H1 (cell line): Measurements from ENCODE around the gene ZNF334. TPM values are rescaled to one million over a fixed set of nuclear protein-coding genes. Genes with fewer than 3 reads are reported as not detected.

ENCODE experiments used
- CTCF ChIA-PET: fragments of 300-600 bp; sonication (Branson Sonifier 250); formaldehyde crosslinking; loops from one replicate; lab custom pipeline; 2021; ENCODE audit not compliant: partially characterized antibody; lab: Charles Lee
- POLR2A ChIA-PET: fragments of 300-600 bp; sonication (Branson Sonifier 250); formaldehyde crosslinking; loops from one replicate; lab custom pipeline; 2021; ENCODE audit warnings: inconsistent platforms; ENCODE audit not compliant: partially characterized antibody; lab: Charles Lee
- DNase-seq, 2 experiments: peaks; one replicate each; pipeline versions ENCODE4 v3.0.0 to v3.0.0-alpha.2; 2010 to 2022; ENCODE audit warnings: low spot score in 2 of 2, low read depth in 1 of 2, mixed read lengths in 1 of 2
- FAIRE-seq: peaks from 2 replicates; lab custom pipeline; 2011; peaks lifted over from hg19 to GRCh38; lab: Jason Lieb, UNC
- H2AFZ ChIP-seq: 2 replicates; pipeline ENCODE4 v1.8.1; 2012; ENCODE audit warnings: low read length, inconsistent platforms
- H2AK5ac ChIP-seq: 2 replicates; pipeline ENCODE4 v1.6.1; 2013; ENCODE audit warnings: low read depth, low read length
- H2BK120ac ChIP-seq: replicated peaks from 2 replicates; pipeline ENCODE3; 2013; ENCODE audit warnings: low read depth, low read length, inconsistent platforms
- H2BK12ac ChIP-seq: 2 replicates; pipeline ENCODE4 v1.6.1; 2013; ENCODE audit warnings: low read depth, low read length
- H2BK15ac ChIP-seq: 2 replicates; pipeline ENCODE4 v1.6.1; 2013; ENCODE audit warnings: low read length
- H2BK20ac ChIP-seq: 2 replicates; pipeline ENCODE4 v1.6.1; 2013; ENCODE audit warnings: low read length
- H2BK5ac ChIP-seq: 2 replicates; pipeline ENCODE4 v1.6.1; 2013; ENCODE audit warnings: low read depth, low read length
- H3K14ac ChIP-seq: 2 replicates; pipeline ENCODE4 v1.6.1; 2013; ENCODE audit warnings: inconsistent platforms; ENCODE audit not compliant: insufficient read length
- H3K18ac ChIP-seq: 2 replicates; pipeline ENCODE4 v1.6.1; 2013; ENCODE audit warnings: low read length; ENCODE audit errors: extremely low read depth
- H3K23ac ChIP-seq: 2 replicates; pipeline ENCODE4 v1.6.1; 2013; ENCODE audit warnings: inconsistent platforms; ENCODE audit not compliant: insufficient read length
- H3K23me2 ChIP-seq: 2 replicates; pipeline ENCODE4 v1.6.1; 2013; ENCODE audit warnings: low read depth, low read length
- H3K27ac ChIP-seq: 2 replicates; pipeline ENCODE4 v1.6.1; 2011; ENCODE audit warnings: low read depth, low read length, inconsistent platforms
- H3K27me3 ChIP-seq, 4 experiments: replicated peaks in 1 of 4; 1 replicate in 1 of 4; 2 replicates in 3 of 4; pipeline versions ENCODE4 v1.6.1 to v1.8.1; 2011 to 2013; ENCODE audit warnings: low read length in 3 of 4, mild to moderate bottlenecking in 3 of 4, inconsistent platforms in 2 of 4, mixed read lengths in 2 of 4, moderate library complexity in 1 of 4; ENCODE audit not compliant: control insufficient read depth in 3 of 4, insufficient read depth in 3 of 4; ENCODE audit errors: extremely low read depth in 1 of 4
- H3K36me3 ChIP-seq, 4 experiments: 2 replicates each; pipeline versions ENCODE4 v1.6.1 to v1.8.1; 2011 to 2013; ENCODE audit warnings: mild to moderate bottlenecking in 4 of 4, low read length in 3 of 4, moderate library complexity in 2 of 4, control low read depth in 1 of 4, inconsistent platforms in 1 of 4; ENCODE audit not compliant: insufficient read depth in 4 of 4, control insufficient read depth in 2 of 4
- H3K4ac ChIP-seq: replicated peaks from 2 replicates; pipeline ENCODE3; 2013; ENCODE audit warnings: low read length, low read depth, mixed read lengths, inconsistent platforms; ENCODE audit not compliant: insufficient read length
- H3K4me1 ChIP-seq, 4 experiments: replicated peaks in 1 of 4; 1 replicate in 1 of 4; 2 replicates in 3 of 4; pipeline versions ENCODE4 v1.6.1 to v1.8.1; 2011 to 2013; ENCODE audit warnings: low read length in 3 of 4, inconsistent platforms in 2 of 4, mixed read lengths in 1 of 4; ENCODE audit not compliant: insufficient read depth in 4 of 4, control insufficient read depth in 3 of 4
- H3K4me2 ChIP-seq, 2 experiments: 2 replicates each; pipeline versions ENCODE4 v1.6.1 to v1.8.1; 2011 to 2013; ENCODE audit warnings: low read depth in 2 of 2, low read length in 2 of 2, control low read depth in 1 of 2, inconsistent platforms in 1 of 2, mild to moderate bottlenecking in 1 of 2; ENCODE audit not compliant: insufficient read depth in 1 of 2
- H3K4me3 ChIP-seq, 4 experiments: fragments of 200-600, 300-600 bp in 1 of 4; sonication (generic), shearing (Covaris generic), sonication (Bioruptor Twin) in 1 of 4; 2 replicates each; pipeline versions ENCODE4 v1.5.1 to v1.8.1; 2011 to 2016; ENCODE audit warnings: low read length in 4 of 4, low read depth in 3 of 4, control low read depth in 2 of 4, inconsistent platforms in 2 of 4, mild to moderate bottlenecking in 2 of 4, mixed read lengths in 1 of 4, moderate library complexity in 1 of 4; ENCODE audit not compliant: insufficient read depth in 2 of 4; ENCODE audit errors: extremely low read depth in 1 of 4
- H3K56ac ChIP-seq: replicated peaks from 2 replicates; pipeline ENCODE3; 2013; ENCODE audit warnings: low read depth, mild to moderate bottlenecking, mixed read lengths, low read length, inconsistent platforms; ENCODE audit not compliant: insufficient read length
- H3K79me1 ChIP-seq: 2 replicates; pipeline ENCODE4 v1.6.1; 2013; ENCODE audit warnings: low read depth, low read length, control low read depth
- H3K79me2 ChIP-seq, 2 experiments: 2 replicates each; pipeline versions ENCODE4 v1.6.1 to v1.8.1; 2012 to 2013; ENCODE audit warnings: low read length in 2 of 2, mild to moderate bottlenecking in 2 of 2, inconsistent platforms in 1 of 2; ENCODE audit not compliant: insufficient read depth in 2 of 2, control insufficient read depth in 1 of 2
- H3K9ac ChIP-seq, 4 experiments: replicated peaks in 1 of 4; 1 replicate in 1 of 4; 2 replicates in 3 of 4; pipeline versions ENCODE4 v1.6.1 to v1.8.1; 2011 to 2013; ENCODE audit warnings: low read depth in 3 of 4, low read length in 3 of 4, control low read depth in 2 of 4, mild to moderate bottlenecking in 2 of 4, moderate library complexity in 2 of 4, inconsistent platforms in 1 of 4; ENCODE audit errors: extremely low read depth in 1 of 4
- H3K9me3 ChIP-seq, 2 experiments: 2 replicates each; pipeline versions ENCODE4 v1.6.1 to v1.8.1; 2012 to 2013; ENCODE audit warnings: mild to moderate bottlenecking in 2 of 2, moderate library complexity in 2 of 2, control low read depth in 1 of 2, inconsistent platforms in 1 of 2, low read depth in 1 of 2, low read length in 1 of 2, mixed read lengths in 1 of 2; ENCODE audit not compliant: insufficient read depth in 2 of 2
- H4K20me1 ChIP-seq, 2 experiments: replicated peaks in 1 of 2; 2 replicates each; pipeline versions ENCODE3 to v1.8.1; 2011 to 2013; ENCODE audit warnings: inconsistent platforms in 2 of 2, low read length in 2 of 2, mild to moderate bottlenecking in 1 of 2; ENCODE audit not compliant: insufficient read depth in 2 of 2, control insufficient read depth in 1 of 2
- H4K5ac ChIP-seq: 2 replicates; pipeline ENCODE4 v1.6.1; 2013; ENCODE audit warnings: low read length, low read depth, mixed read lengths, inconsistent platforms; ENCODE audit not compliant: insufficient read length
- H4K8ac ChIP-seq: 2 replicates; pipeline ENCODE4 v1.8.0; 2013; ENCODE audit warnings: mild to moderate bottlenecking, moderate library complexity, low read length, inconsistent platforms; ENCODE audit not compliant: insufficient read depth; ENCODE audit errors: extremely low read depth
- H4K91ac ChIP-seq: replicated peaks from 2 replicates; pipeline ENCODE3; 2013; ENCODE audit warnings: low read length, mixed read lengths, inconsistent platforms; ENCODE audit not compliant: insufficient read length
- GTF2F1 ChIP-seq: IDR thresholded peaks from 2 replicates; pipeline ENCODE4 v1.6.1; 2012; ENCODE audit warnings: low read depth, low read length, improper control_type of control experiment, borderline replicate concordance
- RAD21 ChIP-seq, 2 experiments: IDR thresholded peaks in 1 of 2; conservative IDR thresholded peaks in 1 of 2; 2 replicates each; pipeline ENCODE4 v1.6.1; 2011; ENCODE audit warnings: low read depth in 2 of 2, low read length in 2 of 2, improper control_type of control experiment in 1 of 2, inconsistent platforms in 1 of 2, mild to moderate bottlenecking in 1 of 2, moderate library complexity in 1 of 2
- WGBS, 2 experiments: shearing (Covaris generic) in 1 of 2; methylation state at CpG; one replicate each; pipeline versions ENCODE4 v1.1.6 to v1.1.7; 2013 to 2015; ENCODE audit warnings: low lambda C conversion rate in 2 of 2, mixed read lengths in 2 of 2, inconsistent platforms in 1 of 2, low coverage in 1 of 2, missing lambda C conversion rate in 1 of 2; ENCODE audit not compliant: insufficient replicate concordance in 2 of 2, insufficient coverage in 1 of 2, insufficient read length in 1 of 2; ENCODE audit errors: extremely low coverage in 1 of 2, missing lambda C conversion rate in 1 of 2; 5-methylcytosine and 5-hydroxymethylcytosine counted together
- polyA plus RNA-seq, 7 experiments: library from polyadenylated mRNA; depleted of rRNA in 3 of 7; stranded (reverse) in 5 of 7; unstranded in 2 of 7; fragments of >200 nt in 5 of 7; fragments of 200-250 nt in 2 of 7; gene quantifications; 1 replicate in 5 of 7; 2 replicates in 1 of 7; 4 replicates in 1 of 7; pipeline versions ENCODE4 v1.2.1 to v1.2.3, GENCODE V29; 2011 to 2013; ENCODE audit warnings: missing spikeins in 2 of 7, mixed read lengths in 2 of 7
- total RNA-seq: library from RNA; stranded (reverse); fragmentation: NEBNext Ultra II Directional; extraction: Animal tissue kit (Norgen Biotek cat#: 25700); gene quantifications from 2 replicates; pipeline ENCODE4 v1.2.1, GENCODE V29; 2021
- TF ChIP-seq, protein P1 (sequence below), 3 experiments: IDR thresholded peaks; 1 replicate in 2 of 3; 2 replicates in 1 of 3; pipeline versions ENCODE4 v1.5.1 to v1.6.1; 2011; ENCODE audit warnings: low read length in 3 of 3, mild to moderate bottlenecking in 3 of 3, inconsistent platforms in 2 of 3, low read depth in 1 of 3, moderate library complexity in 1 of 3; ENCODE audit not compliant: insufficient read depth in 1 of 3; ENCODE audit errors: control extremely low read depth in 1 of 3

The ZNF334 gene
- total and polyA plus RNA-seq, 2 of the 8 experiments (the other 6 are each of a cell fraction or from before 2014, with no cell fraction given): 8.8 to 17.8 TPM

DNA sequence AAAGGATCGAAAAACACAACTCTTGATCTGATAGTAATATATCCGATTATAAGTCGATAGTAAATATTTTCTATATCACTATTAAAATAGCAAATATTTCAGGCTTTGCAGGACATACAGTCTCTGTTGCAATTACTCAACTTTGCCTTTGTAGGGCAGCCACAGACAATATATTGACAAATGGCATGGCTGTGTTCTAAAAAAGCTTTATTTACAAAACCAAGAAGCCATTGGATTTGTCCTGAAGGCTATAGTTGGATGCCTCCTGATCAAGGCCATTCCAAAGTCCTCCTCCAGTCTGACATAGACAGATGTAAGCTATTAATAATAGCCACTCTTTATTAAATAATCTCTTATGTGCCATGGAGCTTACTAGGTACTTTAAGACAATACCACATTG, 31.2 kb upstream of the ZNF334 start:
- Histone ChIP-seq H2BK120ac (no peak overlapping the region), H3K9me3 (no peaks in the 10 kb centered on the region), H4K8ac (no peak overlapping the region), H2BK20ac (no peak overlapping the region), H2BK15ac (no peak overlapping the region), H4K5ac (no peak overlapping the region), H2BK12ac (no peak overlapping the region), H3K56ac (no peak overlapping the region), H3K23ac (no peak overlapping the region), H3K14ac (no peak overlapping the region), H3K27me3 (no peaks in the 10 kb centered on the region; a peak in 1 of 7 replicates), H3K79me2 (no peaks in the 10 kb centered on the region), H2AFZ (no peak overlapping the region), H4K20me1 (no peaks in the 10 kb centered on the region), H3K79me1 (no peaks in the 10 kb centered on the region), H3K4ac (no peak overlapping the region), H3K4me3 (no peak overlapping the region), H3K27ac (no peak overlapping the region), H4K91ac (no peak overlapping the region), H2AK5ac (no peak overlapping the region), H2BK5ac (no peak overlapping the region), H3K23me2 (no peaks in the 10 kb centered on the region), H3K18ac (no peak overlapping the region), H3K4me1 (no peaks in the 10 kb centered on the region; a peak in 1 of 7 replicates), H3K9ac (no peak overlapping the region), H3K36me3 (no peaks in the 10 kb centered on the region), H3K4me2 (no peak overlapping the region)
- DNase-seq (no peak), FAIRE-seq (no peak)
- TF ChIP-seq, protein P1, sequence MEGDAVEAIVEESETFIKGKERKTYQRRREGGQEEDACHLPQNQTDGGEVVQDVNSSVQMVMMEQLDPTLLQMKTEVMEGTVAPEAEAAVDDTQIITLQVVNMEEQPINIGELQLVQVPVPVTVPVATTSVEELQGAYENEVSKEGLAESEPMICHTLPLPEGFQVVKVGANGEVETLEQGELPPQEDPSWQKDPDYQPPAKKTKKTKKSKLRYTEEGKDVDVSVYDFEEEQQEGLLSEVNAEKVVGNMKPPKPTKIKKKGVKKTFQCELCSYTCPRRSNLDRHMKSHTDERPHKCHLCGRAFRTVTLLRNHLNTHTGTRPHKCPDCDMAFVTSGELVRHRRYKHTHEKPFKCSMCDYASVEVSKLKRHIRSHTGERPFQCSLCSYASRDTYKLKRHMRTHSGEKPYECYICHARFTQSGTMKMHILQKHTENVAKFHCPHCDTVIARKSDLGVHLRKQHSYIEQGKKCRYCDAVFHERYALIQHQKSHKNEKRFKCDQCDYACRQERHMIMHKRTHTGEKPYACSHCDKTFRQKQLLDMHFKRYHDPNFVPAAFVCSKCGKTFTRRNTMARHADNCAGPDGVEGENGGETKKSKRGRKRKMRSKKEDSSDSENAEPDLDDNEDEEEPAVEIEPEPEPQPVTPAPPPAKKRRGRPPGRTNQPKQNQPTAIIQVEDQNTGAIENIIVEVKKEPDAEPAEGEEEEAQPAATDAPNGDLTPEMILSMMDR (IDR thresholded peaks at IDR 0.05; ENCODE audit: control extremely low read depth in 1 of 3, insufficient read depth in 1 of 3, low read depth in 1 of 3, low read length in 3 of 3): peak in 1 of 3 experiments; percentile 6; a peak in 1 of 4 replicates
- TF ChIP-seq RAD21 (IDR thresholded peaks at IDR 0.05 in 1 of 2, conservative IDR thresholded peaks at IDR 0.05 in 1 of 2; ENCODE audit: low read depth in 2 of 2, low read length in 2 of 2) (peak; percentile 33 to 42), GTF2F1 (no peak)
- POLR2A ChIA-PET: interaction anchor here (0.6 to 1.3 kb wide), 3 partner anchors 11 to 105 kb away, joined by 3 read pairs; no protein-coding TSS in a partner anchor
- WGBS, 2 experiments: 87% methylated on average over 3 of the region's 3 CpGs; no CpG with 5 or more reads in 1 of the 2 experiments
- CTCF ChIA-PET: interaction anchor here (0.8 to 3.0 kb wide), 14 partner anchors 10 to 163 kb away, joined by 3 to 22 read pairs (median 3); no protein-coding TSS in a partner anchor
